K562 (cell line): Measurements from ENCODE around the gene SAPCD1. TPM values are rescaled to one million over a fixed set of nuclear protein-coding genes. Genes with fewer than 3 reads are reported as not detected.

Experiments
- CSDE1 ChIP-seq, 2 experiments: fragments of 450-650 bp; IDR thresholded peaks; 2 replicates each; pipeline ENCODE4 v1.6.1; 2016; ENCODE audit warnings: mild to moderate bottlenecking in 1 of 2
- MYBL2 ChIP-seq, 2 experiments: fragments of 450-650 bp in 1 of 2; sonication (generic) in 1 of 2; formaldehyde crosslinking in 1 of 2; IDR thresholded peaks; 2 replicates each; pipeline versions ENCODE4 v1.6.1 to v1.8.1; 2017 to 2022; ENCODE audit warnings: borderline replicate concordance in 1 of 2, inconsistent platforms in 1 of 2, low read depth in 1 of 2, mild to moderate bottlenecking in 1 of 2, missing genetic modification reagents in 1 of 2, moderate library complexity in 1 of 2
- SMARCE1 ChIP-seq: fragments of 450-650 bp; IDR thresholded peaks from 2 replicates; pipeline ENCODE4 v1.7.1; 2016; ENCODE audit warnings: mild to moderate bottlenecking
- ZNF140 ChIP-seq: fragments of 250-450 bp; sonication (Bioruptor Pico); IDR thresholded peaks from 2 replicates; pipeline ENCODE4 v1.8.0; 2021; ENCODE audit warnings: moderate library complexity, mild to moderate bottlenecking, inconsistent platforms
- ZNF224 ChIP-seq: sonication (generic); formaldehyde crosslinking; IDR thresholded peaks from 2 replicates; pipeline ENCODE4 v1.8.0; 2022; ENCODE audit warnings: mild to moderate bottlenecking, missing genetic modification reagents
- ZNF311 ChIP-seq: fragments of 250-450 bp; sonication (Bioruptor Pico); IDR thresholded peaks from 2 replicates; pipeline ENCODE4 v1.4.0; 2020; ENCODE audit warnings: mild to moderate bottlenecking, moderate library complexity
- ZNF778 ChIP-seq: fragments of 450-650 bp; formaldehyde crosslinking; IDR thresholded peaks from 2 replicates; pipeline ENCODE4 v1.4.0; 2020; ENCODE audit warnings: mild to moderate bottlenecking, moderate library complexity
- polyA plus RNA-seq, 8 experiments: library from polyadenylated mRNA; depleted of rRNA in 4 of 8; stranded (reverse) in 5 of 8; unstranded in 3 of 8; fragments of >200 nt; fragmentation: Nextera tagmentation in 2 of 8; fragmentation: Illumina TruSeq in 1 of 8; extraction: Ambion mirVana in 2 of 8; extraction: Trizol in 1 of 8; gene quantifications; 2 replicates each; pipeline versions ENCODE4 v1.2.1 to v1.2.3, GENCODE V29; 2011 to 2014; ENCODE audit warnings: inconsistent platforms in 1 of 8, missing spikeins in 1 of 8
- total RNA-seq, 7 experiments: library from RNA; depleted of rRNA in 6 of 7; stranded (reverse); fragments of >200 nt in 6 of 7; fragmentation: Illumina TruSeq in 2 of 7; extraction: Trizol in 2 of 7; gene quantifications; 2 replicates each; pipeline versions ENCODE4 v1.2.1 to v1.2.3, GENCODE V29; 2011 to 2021; ENCODE audit warnings: low replicate concordance in 1 of 7
- TF ChIP-seq, protein P1 (sequence below): fragments of 450-650 bp; IDR thresholded peaks from 2 replicates; pipeline ENCODE4 v1.6.1; 2017; ENCODE audit warnings: antibody characterized with exemption, mild to moderate bottlenecking
- TF ChIP-seq, protein P2 (sequence below): fragments of 450-650 bp; IDR thresholded peaks from 2 replicates; pipeline ENCODE4 v1.6.1; 2016; ENCODE audit warnings: missing biosample characterization, missing genetic modification characterization
- TF ChIP-seq, protein P3 (sequence below): sonication (generic); formaldehyde crosslinking; IDR thresholded peaks from 2 replicates; pipeline ENCODE4 v1.8.1; 2022; ENCODE audit warnings: missing genetic modification reagents
- TF ChIP-seq, protein P4 (sequence below), 2 experiments: IDR thresholded peaks; 2 replicates each; pipeline ENCODE4 v1.6.1; 2011; ENCODE audit warnings: borderline replicate concordance in 1 of 2, control low read depth in 1 of 2, low read depth in 1 of 2, low read length in 1 of 2, mild to moderate bottlenecking in 1 of 2, mixed read lengths in 1 of 2, moderate library complexity in 1 of 2; ENCODE audit not compliant: insufficient read depth in 1 of 2, insufficient read length in 1 of 2, poor library complexity in 1 of 2, severe bottlenecking in 1 of 2; ENCODE audit errors: extremely low read depth in 1 of 2
- TF ChIP-seq, protein P5 (sequence below): fragments of 450-650 bp; IDR thresholded peaks from 2 replicates; pipeline ENCODE4 v1.6.1; 2016; ENCODE audit warnings: low read depth, mild to moderate bottlenecking, moderate library complexity

The SAPCD1 gene
- total and polyA plus RNA-seq, 9 of the 15 experiments (the other 6 are each of a cell fraction or from before 2014, with no cell fraction given) = 2.6 to 30.2 (median 7.4) TPM

DNA sequence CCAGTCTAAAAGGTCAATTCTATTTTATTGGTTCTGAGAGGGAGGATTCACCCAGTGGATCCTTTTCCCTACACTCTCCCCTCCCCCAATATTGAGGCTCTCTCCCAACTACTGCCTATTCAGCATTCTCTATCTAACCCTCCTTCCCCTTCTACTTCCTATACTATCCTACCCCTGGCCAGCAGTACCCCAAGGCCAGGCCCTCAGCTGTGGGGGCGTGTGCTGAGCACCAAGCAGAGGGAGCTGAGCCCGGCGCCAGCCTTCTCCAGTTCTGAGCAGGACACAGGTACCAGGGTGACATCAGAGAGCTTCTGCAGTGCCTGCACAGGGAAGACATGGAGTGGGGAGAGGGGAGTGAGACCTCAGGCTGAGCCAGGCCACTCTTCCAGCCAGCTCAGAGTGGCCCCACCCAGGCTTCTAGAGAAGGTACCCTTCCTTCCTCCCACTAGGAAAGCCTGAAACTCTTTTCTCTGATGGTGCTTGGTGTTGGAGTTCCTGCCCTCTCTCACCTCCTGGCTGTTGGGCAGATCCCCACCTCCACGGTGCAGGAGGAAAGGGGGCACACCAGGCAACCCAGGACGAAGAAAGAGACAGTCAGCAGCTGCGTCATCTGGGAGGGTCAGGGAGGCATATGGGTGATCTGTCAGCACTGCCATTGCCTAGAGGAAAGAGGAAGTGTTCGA, 35.3 kb upstream of the SAPCD1 start (continued):
- TF ChIP-seq, protein P1, sequence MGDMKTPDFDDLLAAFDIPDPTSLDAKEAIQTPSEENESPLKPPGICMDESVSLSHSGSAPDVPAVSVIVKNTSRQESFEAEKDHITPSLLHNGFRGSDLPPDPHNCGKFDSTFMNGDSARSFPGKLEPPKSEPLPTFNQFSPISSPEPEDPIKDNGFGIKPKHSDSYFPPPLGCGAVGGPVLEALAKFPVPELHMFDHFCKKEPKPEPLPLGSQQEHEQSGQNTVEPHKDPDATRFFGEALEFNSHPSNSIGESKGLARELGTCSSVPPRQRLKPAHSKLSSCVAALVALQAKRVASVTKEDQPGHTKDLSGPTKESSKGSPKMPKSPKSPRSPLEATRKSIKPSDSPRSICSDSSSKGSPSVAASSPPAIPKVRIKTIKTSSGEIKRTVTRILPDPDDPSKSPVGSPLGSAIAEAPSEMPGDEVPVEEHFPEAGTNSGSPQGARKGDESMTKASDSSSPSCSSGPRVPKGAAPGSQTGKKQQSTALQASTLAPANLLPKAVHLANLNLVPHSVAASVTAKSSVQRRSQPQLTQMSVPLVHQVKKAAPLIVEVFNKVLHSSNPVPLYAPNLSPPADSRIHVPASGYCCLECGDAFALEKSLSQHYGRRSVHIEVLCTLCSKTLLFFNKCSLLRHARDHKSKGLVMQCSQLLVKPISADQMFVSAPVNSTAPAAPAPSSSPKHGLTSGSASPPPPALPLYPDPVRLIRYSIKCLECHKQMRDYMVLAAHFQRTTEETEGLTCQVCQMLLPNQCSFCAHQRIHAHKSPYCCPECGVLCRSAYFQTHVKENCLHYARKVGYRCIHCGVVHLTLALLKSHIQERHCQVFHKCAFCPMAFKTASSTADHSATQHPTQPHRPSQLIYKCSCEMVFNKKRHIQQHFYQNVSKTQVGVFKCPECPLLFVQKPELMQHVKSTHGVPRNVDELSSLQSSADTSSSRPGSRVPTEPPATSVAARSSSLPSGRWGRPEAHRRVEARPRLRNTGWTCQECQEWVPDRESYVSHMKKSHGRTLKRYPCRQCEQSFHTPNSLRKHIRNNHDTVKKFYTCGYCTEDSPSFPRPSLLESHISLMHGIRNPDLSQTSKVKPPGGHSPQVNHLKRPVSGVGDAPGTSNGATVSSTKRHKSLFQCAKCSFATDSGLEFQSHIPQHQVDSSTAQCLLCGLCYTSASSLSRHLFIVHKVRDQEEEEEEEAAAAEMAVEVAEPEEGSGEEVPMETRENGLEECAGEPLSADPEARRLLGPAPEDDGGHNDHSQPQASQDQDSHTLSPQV = no peak
- TF ChIP-seq SMARCE1 (peak; percentile 24; the same call in 1 of the 2 replicates), ZNF140 (CRISPR knock-in tag) (no peak), ZNF224 (CRISPR knock-in tag) (no peak), ZNF311 (CRISPR knock-in tag) (no peak), CSDE1 (IDR thresholded peaks at IDR 0.05) (no peak), ZNF778 (CRISPR knock-in tag) (no peak), MYBL2 (IDR thresholded peaks at IDR 0.05; ENCODE audit: low read depth) (no peak), MYBL2 (CRISPR knock-in tag; IDR thresholded peaks at IDR 0.05; ENCODE audit: borderline replicate concordance) (no peak)
- TF ChIP-seq, protein P2, sequence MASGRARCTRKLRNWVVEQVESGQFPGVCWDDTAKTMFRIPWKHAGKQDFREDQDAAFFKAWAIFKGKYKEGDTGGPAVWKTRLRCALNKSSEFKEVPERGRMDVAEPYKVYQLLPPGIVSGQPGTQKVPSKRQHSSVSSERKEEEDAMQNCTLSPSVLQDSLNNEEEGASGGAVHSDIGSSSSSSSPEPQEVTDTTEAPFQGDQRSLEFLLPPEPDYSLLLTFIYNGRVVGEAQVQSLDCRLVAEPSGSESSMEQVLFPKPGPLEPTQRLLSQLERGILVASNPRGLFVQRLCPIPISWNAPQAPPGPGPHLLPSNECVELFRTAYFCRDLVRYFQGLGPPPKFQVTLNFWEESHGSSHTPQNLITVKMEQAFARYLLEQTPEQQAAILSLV (tag) = no peak
- TF ChIP-seq, protein P3, sequence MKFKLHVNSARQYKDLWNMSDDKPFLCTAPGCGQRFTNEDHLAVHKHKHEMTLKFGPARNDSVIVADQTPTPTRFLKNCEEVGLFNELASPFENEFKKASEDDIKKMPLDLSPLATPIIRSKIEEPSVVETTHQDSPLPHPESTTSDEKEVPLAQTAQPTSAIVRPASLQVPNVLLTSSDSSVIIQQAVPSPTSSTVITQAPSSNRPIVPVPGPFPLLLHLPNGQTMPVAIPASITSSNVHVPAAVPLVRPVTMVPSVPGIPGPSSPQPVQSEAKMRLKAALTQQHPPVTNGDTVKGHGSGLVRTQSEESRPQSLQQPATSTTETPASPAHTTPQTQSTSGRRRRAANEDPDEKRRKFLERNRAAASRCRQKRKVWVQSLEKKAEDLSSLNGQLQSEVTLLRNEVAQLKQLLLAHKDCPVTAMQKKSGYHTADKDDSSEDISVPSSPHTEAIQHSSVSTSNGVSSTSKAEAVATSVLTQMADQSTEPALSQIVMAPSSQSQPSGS = no peak
- TF ChIP-seq, protein P4, sequence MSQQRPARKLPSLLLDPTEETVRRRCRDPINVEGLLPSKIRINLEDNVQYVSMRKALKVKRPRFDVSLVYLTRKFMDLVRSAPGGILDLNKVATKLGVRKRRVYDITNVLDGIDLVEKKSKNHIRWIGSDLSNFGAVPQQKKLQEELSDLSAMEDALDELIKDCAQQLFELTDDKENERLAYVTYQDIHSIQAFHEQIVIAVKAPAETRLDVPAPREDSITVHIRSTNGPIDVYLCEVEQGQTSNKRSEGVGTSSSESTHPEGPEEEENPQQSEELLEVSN (IDR thresholded peaks at IDR 0.05; ENCODE audit: borderline replicate concordance in 1 of 2, extremely low read depth in 1 of 2, insufficient read depth in 1 of 2, insufficient read length in 1 of 2, low read depth in 1 of 2, low read length in 1 of 2, poor library complexity in 1 of 2, severe bottlenecking in 1 of 2) = no peak
- TF ChIP-seq, protein P5, sequence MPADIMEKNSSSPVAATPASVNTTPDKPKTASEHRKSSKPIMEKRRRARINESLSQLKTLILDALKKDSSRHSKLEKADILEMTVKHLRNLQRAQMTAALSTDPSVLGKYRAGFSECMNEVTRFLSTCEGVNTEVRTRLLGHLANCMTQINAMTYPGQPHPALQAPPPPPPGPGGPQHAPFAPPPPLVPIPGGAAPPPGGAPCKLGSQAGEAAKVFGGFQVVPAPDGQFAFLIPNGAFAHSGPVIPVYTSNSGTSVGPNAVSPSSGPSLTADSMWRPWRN = no peak
